Measurements from ENCODE around the gene RREB1.

RREB1 gene

DNA sequence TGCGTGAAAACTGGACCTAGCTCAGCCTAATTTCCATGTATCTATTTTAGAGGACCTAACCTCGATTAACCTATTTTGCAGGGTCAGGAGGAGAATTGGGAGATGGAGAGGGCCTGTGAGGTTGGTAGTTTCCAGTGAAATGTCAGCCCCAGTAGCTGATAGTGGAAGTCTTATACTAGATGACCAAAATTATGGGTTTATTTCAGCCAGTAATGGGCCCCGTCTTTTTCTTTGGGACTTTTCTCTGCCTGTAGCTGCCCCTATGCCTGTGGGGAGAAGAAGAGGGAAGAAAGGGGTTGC is 37.8 kb downstream of the RREB1 start:
- Histone ChIP-seq H3K27me3 (replicated peaks; ENCODE audit: control insufficient read depth, insufficient read depth, low read length) (no peaks in the 10 kb centered on the region), H3K4me3 (replicated peaks; ENCODE audit: low read depth, low read length) (no peak overlapping the region), H3K36me3 (ENCODE audit: control insufficient read depth, insufficient read depth, low read length) (no peaks in the 10 kb centered on the region)
- TF ChIP-seq, protein P1, sequence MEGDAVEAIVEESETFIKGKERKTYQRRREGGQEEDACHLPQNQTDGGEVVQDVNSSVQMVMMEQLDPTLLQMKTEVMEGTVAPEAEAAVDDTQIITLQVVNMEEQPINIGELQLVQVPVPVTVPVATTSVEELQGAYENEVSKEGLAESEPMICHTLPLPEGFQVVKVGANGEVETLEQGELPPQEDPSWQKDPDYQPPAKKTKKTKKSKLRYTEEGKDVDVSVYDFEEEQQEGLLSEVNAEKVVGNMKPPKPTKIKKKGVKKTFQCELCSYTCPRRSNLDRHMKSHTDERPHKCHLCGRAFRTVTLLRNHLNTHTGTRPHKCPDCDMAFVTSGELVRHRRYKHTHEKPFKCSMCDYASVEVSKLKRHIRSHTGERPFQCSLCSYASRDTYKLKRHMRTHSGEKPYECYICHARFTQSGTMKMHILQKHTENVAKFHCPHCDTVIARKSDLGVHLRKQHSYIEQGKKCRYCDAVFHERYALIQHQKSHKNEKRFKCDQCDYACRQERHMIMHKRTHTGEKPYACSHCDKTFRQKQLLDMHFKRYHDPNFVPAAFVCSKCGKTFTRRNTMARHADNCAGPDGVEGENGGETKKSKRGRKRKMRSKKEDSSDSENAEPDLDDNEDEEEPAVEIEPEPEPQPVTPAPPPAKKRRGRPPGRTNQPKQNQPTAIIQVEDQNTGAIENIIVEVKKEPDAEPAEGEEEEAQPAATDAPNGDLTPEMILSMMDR (IDR thresholded peaks at IDR 0.05; ENCODE audit: insufficient read depth, low read length, poor library complexity, severe bottlenecking) = no peak
- DNase-seq (ENCODE audit: extremely low read depth, insufficient read length) = no peak

DNA sequence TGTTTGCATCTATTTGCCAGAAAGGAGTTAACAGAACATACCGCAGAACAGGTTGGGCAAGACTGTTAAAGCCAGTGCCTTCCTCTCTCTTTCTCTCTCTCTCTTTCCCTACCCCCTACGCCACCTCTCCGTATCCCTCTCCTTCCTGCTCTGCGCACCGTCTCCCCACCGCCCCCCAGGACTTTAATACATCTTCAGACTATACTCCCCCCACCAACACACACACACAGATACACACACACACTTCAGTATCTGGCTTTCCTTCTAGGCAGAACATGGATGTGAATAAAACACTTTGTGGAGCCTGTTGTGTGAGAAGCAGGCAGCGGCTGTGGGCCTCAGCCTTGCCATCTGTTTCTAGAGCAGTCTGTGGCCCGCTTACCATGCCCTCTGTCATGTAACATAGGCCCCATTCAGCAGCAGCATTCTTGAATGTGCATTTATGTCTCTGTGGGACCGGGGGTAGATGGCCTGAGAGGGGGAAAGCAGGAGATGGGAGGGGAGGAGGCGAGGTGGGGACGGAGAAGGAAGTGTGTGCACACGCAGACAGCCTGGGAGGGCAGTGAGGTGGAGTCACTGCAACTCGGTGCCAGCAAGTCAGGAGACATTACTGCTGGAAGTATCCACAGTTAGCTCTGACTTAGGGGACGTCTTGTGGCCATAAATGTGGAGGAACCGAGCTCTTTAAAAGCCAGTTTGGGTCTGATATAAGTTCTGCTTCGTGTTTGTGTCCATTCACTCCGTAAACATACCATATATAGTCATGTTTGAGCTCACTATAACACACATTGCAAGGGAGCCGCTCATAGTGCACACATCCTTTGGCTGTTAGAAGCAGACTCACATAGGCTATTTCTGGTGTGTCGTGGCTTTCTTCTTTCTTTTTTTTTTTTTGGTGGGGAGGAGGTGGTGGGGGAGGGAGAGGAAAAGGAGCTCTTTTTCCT is 38.4 kb downstream of the RREB1 start:
- H3K27me3 ChIP-seq (replicated peaks; ENCODE audit: control insufficient read depth, insufficient read depth, low read length) = no peaks in the 10 kb centered on the region
- DNase-seq (ENCODE audit: extremely low read depth, insufficient read length) = peak; percentile 59

DNA sequence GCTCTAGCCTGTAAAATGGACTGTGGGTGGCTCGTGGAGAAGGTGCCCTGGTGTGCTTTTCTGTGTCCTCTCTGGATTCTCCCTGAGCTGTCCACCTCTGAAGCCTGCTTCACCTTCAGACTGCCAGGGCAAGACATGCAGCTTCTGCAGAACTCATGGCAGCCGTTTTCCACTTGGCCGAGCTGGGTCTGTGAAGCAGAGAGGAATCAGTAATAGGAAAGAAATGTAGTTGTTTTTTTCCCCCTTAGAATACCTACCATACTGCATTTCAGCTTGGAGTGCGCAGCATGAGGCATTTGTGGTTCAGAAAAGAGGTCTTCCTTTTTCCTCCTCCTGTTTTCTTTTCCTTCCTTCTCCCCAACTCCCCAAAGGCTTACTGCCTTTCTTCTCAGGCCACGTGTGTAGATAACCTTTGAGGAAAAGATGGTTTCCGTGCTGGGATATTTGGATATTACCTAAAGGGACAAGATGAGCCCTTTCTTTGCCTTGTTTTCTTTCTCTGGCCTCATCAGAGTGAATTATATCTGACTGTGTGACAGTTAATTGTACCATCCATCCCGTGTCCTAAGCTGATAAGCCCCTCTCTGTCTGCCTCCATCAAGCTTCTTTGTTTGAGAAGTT is 39.4 kb downstream of the RREB1 start:
- TF ChIP-seq, protein P1 (IDR thresholded peaks at IDR 0.05; ENCODE audit: insufficient read depth, low read length, poor library complexity, severe bottlenecking) = no peak
- DNase-seq (ENCODE audit: extremely low read depth, insufficient read length) = no peak
- no peaks in the 10 kb centered on the region for H3K27me3 ChIP-seq (replicated peaks; ENCODE audit: control insufficient read depth, insufficient read depth, low read length)
- H3K4me3 ChIP-seq (replicated peaks; ENCODE audit: low read depth, low read length) = peak overlapping the region; percentile 32; the same call in 1 of the 2 replicates
- no peaks in the 10 kb centered on the region for H3K36me3 ChIP-seq (ENCODE audit: control insufficient read depth, insufficient read depth, low read length)

More for the DNA sequence above, 38.4 kb downstream of the RREB1 start:
- Histone ChIP-seq H3K36me3 (ENCODE audit: control insufficient read depth, insufficient read depth, low read length) (no peaks in the 10 kb centered on the region), H3K4me3 (replicated peaks; ENCODE audit: low read depth, low read length) (peak overlapping the region; percentile 38)
- TF ChIP-seq, protein P1 (IDR thresholded peaks at IDR 0.05; ENCODE audit: insufficient read depth, low read length, poor library complexity, severe bottlenecking) = no peak

DNA sequence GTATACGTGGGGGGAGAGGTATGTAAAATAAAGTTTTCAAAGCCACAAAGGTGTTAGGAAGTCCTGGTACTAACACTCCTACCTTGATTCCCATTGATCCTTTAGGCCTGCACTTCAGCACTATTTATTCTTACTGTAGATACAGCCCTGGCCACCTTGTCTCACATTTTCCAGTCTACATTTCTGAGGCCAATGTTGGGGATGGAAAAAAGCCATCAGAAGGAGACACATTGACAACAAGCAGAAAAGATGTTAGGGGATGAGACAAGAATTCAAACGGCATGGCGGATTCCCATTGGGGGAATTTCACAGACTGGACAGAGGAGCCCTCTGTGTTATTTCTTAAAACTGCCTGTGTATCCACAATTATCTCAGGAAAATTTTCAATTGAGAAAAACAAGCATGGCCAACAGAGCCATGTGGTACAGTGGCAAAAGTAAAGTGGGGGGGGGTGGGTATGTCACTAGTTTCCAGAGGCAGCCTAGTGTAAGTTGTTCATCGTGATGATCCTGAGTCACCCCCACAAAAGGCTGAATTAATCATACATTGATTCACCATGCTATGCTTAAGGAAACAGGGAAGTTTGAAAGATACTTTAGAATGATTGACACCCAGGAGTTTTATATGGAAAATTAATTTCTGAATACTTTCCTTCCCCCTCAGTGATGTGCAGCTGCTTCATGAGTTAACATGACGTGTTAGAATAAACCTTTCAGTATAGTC is 40.5 kb downstream of the RREB1 start:
- no peak for DNase-seq (ENCODE audit: extremely low read depth, insufficient read length)
- TF ChIP-seq, protein P1 (IDR thresholded peaks at IDR 0.05; ENCODE audit: insufficient read depth, low read length, poor library complexity, severe bottlenecking) = no peak
- H3K27me3 ChIP-seq (replicated peaks; ENCODE audit: control insufficient read depth, insufficient read depth, low read length) = no peaks in the 10 kb centered on the region
- no peaks in the 10 kb centered on the region for H3K36me3 ChIP-seq (ENCODE audit: control insufficient read depth, insufficient read depth, low read length)
- H3K4me3 ChIP-seq (replicated peaks; ENCODE audit: low read depth, low read length) = no peak overlapping the region

DNA sequence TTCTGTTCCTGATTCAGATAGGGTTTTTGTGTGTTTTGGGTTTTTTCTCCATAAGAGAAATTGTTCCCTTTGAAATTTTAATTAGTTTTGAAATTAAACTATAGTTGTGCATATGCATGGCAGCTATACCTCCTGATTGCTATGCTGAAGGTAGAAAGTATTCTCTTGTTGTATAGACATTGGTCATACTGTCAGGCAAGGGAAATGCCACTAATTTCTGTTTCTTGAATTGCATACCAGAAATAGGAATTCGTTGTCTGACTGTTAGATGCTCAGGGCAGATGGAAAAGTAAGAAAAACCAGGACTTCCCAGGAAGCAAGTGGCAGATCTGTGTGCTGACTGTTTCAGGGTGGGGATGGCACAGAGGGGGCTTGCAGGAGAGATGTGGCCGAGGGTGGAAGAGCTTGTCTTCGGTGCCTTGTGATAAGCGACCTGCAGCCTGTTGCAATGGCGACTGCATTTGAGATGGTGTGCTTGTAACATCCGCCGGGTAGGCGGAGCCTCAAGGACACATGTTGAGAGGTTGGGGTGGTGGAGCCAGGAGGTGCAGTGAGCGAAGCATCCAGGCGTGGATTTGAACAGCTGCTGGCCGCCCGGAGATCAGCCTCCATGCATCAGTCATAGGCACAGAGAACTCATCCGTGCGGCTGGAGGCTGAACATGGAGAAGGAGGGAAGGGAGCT is 42.8 kb downstream of the RREB1 start:
- H3K4me3 ChIP-seq (replicated peaks; ENCODE audit: low read depth, low read length) = no peak overlapping the region
- TF ChIP-seq, protein P1 (IDR thresholded peaks at IDR 0.05; ENCODE audit: insufficient read depth, low read length, poor library complexity, severe bottlenecking) = no peak
- no peaks in the 10 kb centered on the region for H3K27me3 ChIP-seq (replicated peaks; ENCODE audit: control insufficient read depth, insufficient read depth, low read length)
- H3K36me3 ChIP-seq (ENCODE audit: control insufficient read depth, insufficient read depth, low read length) = no peaks in the 10 kb centered on the region
- DNase-seq (ENCODE audit: extremely low read depth, insufficient read length) = no peak
